Measurements from ENCODE around the gene ELK4. TPM values are rescaled to one million over a fixed set of nuclear protein-coding genes. Genes with fewer than 3 reads are reported as not detected.

ELK4 gene
- total RNA-seq, 1 donor from 2014 or later, result 50.4 TPM

GRCh38 chr1:205677167-205677566 lies 45.4 kb upstream of the ELK4 start:
- no peak for TF ChIP-seq CTCF (IDR thresholded peaks at IDR 0.05)
- H3K4me3 Mint-ChIP-seq (ENCODE audit: unreplicated experiment), result no peak overlapping the region
- H3K9me3 Mint-ChIP-seq (ENCODE audit: unreplicated experiment), result no peaks in the 10 kb centered on the region
- H3K4me1 Mint-ChIP-seq (ENCODE audit: unreplicated experiment), result peaks cover 11% of the 10 kb centered on the region
- no peaks in the 10 kb centered on the region for H3K36me3 Mint-ChIP-seq (ENCODE audit: unreplicated experiment)
- no peak for DNase-seq (ENCODE audit: extremely low spot score, unreplicated experiment)
- no peaks in the 10 kb centered on the region for H3K27me3 Mint-ChIP-seq (ENCODE audit: unreplicated experiment)
- no peak overlapping the region for H3K27ac Mint-ChIP-seq (ENCODE audit: unreplicated experiment)

GRCh38 chr1:205676597-205676996 lies 44.8 kb upstream of the ELK4 start:
- no peaks in the 10 kb centered on the region for H3K36me3 Mint-ChIP-seq (ENCODE audit: unreplicated experiment)

GRCh38 chr1:205676002-205676401 lies 44.2 kb upstream of the ELK4 start:
- no peak overlapping the region for H3K4me3 Mint-ChIP-seq (ENCODE audit: unreplicated experiment)
- H3K4me1 Mint-ChIP-seq (ENCODE audit: unreplicated experiment), result peaks cover 11% of the 10 kb centered on the region
- no peak overlapping the region for H3K27ac Mint-ChIP-seq (ENCODE audit: unreplicated experiment)
- no peak for DNase-seq (ENCODE audit: extremely low spot score, unreplicated experiment)
- no peaks in the 10 kb centered on the region for H3K9me3 Mint-ChIP-seq (ENCODE audit: unreplicated experiment)
- no peaks in the 10 kb centered on the region for H3K27me3 Mint-ChIP-seq (ENCODE audit: unreplicated experiment)
- no peak for TF ChIP-seq CTCF (IDR thresholded peaks at IDR 0.05)
- H3K36me3 Mint-ChIP-seq (ENCODE audit: unreplicated experiment), result no peaks in the 10 kb centered on the region

More at GRCh38 chr1:205676597-205676996, 44.8 kb upstream of the ELK4 start:
- Mint-ChIP-seq H3K4me3 (ENCODE audit: unreplicated experiment) (no peak overlapping the region), H3K4me1 (ENCODE audit: unreplicated experiment) (peaks cover 11% of the 10 kb centered on the region), H3K27ac (ENCODE audit: unreplicated experiment) (no peak overlapping the region), H3K27me3 (ENCODE audit: unreplicated experiment) (no peaks in the 10 kb centered on the region), H3K9me3 (ENCODE audit: unreplicated experiment) (no peaks in the 10 kb centered on the region)
- no peak for DNase-seq (ENCODE audit: extremely low spot score, unreplicated experiment)
- TF ChIP-seq CTCF (IDR thresholded peaks at IDR 0.05), result no peak

- Mint-ChIP-seq H3K4me3 (ENCODE audit: unreplicated experiment) (no peak overlapping the region), H3K4me1 (ENCODE audit: unreplicated experiment) (peaks cover 11% of the 10 kb centered on the region), H3K36me3 (ENCODE audit: unreplicated experiment) (no peaks in the 10 kb centered on the region), H3K27me3 (ENCODE audit: unreplicated experiment) (no peaks in the 10 kb centered on the region), H3K9me3 (ENCODE audit: unreplicated experiment) (no peaks in the 10 kb centered on the region), H3K27ac (ENCODE audit: unreplicated experiment) (no peak overlapping the region)
- no peak for DNase-seq (ENCODE audit: extremely low spot score, unreplicated experiment)
- no peak for TF ChIP-seq CTCF (IDR thresholded peaks at IDR 0.05)
Measured at GRCh38 chr1:205675247-205675646, 43.4 kb upstream of the ELK4 start.

- peaks cover 6% of the 10 kb centered on the region for H3K4me1 Mint-ChIP-seq (ENCODE audit: unreplicated experiment)
Measured at GRCh38 chr1:205672970-205673369, 41.2 kb upstream of the ELK4 start.

More at GRCh38 chr1:205672970-205673369, 41.2 kb upstream of the ELK4 start:
- DNase-seq (ENCODE audit: extremely low spot score, unreplicated experiment), result no peak
- no peaks in the 10 kb centered on the region for H3K9me3 Mint-ChIP-seq (ENCODE audit: unreplicated experiment)
- no peak overlapping the region for H3K27ac Mint-ChIP-seq (ENCODE audit: unreplicated experiment)
- no peak for TF ChIP-seq CTCF (IDR thresholded peaks at IDR 0.05)
- H3K4me3 Mint-ChIP-seq (ENCODE audit: unreplicated experiment), result no peak overlapping the region
- H3K36me3 Mint-ChIP-seq (ENCODE audit: unreplicated experiment), result no peaks in the 10 kb centered on the region
- no peaks in the 10 kb centered on the region for H3K27me3 Mint-ChIP-seq (ENCODE audit: unreplicated experiment)
